Measurements from ENCODE around the gene MOCS2.
A peak's percentile ranks its signal among the peaks of the same experiment; 100 is the strongest.
"Not testable (repeated sequence)": the region's sequence is repeated elsewhere in the genome, so short reads cannot be mapped to it uniquely, and the experiment has no call there.

MOCS2 gene, protein sequence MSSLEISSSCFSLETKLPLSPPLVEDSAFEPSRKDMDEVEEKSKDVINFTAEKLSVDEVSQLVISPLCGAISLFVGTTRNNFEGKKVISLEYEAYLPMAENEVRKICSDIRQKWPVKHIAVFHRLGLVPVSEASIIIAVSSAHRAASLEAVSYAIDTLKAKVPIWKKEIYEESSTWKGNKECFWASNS

DNA sequence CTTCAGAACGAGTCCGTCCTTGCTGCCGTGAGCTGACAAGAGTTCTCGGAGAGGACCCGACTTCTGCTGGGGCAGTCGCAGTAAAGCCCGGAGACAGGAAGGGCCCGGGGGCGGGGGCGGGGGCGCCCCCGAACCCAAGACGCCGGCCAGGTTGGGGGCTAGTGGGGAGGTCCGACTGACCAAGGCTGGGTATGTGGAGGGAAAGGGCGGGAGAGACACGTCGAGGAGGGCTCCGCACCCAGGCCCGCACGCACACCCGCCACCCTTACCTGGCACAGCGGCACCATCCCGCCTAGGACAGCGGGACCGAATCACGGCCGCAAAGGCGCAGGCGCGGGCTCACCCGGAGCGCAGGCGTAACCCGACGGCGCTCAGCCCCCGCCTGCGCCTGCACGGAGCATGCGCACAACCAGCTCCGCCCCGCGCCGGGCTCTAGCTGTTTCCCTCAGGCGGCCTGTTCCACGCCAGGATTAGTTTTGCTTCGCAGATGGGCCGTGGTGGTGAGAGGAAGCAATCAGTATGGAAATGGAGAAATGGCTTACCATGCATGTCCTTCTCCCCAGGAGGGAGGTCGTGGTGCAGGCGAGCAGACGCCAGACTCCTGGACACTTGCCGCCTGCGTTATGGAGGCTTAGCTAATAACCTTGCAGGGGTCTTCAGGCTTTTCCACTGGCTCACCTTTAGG lies at the start of gene MOCS2:
MOCS2 (minus strand) TSS at position 315 of the 685 bp plus-strand sequence. CDS start 2,583 bp downstream, outside the sequence.
- peak; percentile 91 for DNase-seq

GRCh38 chr5:53151713-53152458 lies 42.3 kb upstream of the MOCS2 start:
- no peak for DNase-seq

DNA sequence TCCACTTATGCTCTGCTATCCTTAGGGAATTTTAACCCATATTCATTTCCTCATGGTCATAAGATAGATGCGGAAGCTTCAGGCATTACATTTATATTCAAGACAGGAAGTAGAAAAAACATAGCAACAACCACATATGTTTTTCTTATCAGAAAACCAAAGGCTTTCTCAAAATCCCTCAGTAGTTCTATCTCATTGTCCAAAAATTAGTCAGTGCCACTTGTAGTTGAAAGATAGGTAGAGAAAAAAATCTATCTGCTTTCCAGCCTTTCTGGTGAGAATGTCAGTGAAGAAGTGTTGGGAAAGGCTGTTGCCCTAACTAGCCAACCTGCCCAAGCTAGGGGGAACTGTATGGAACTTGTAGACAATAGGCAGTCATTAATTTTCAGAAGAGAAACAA lies 23.5 kb upstream of the MOCS2 start:
- no peak for DNase-seq

DNA sequence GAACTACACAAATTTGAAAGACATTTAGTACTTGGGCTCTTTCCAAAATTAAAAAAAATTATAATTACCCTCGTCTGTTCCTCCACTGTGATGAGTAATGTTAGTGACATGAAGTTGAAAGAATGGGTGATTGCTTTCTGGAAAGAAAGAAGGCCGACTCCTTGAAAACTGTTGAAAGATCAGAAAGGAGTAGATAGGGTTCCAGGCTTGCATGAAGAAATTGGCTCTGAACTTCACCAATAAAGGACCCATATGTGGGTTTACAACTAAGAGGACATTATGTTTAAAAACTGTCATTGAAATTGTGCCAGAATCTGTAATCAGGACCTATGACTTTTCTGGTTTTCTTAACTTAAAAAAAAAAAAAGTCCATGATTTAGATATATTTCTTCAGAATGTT lies 20.7 kb upstream of the MOCS2 start:
- no peak for DNase-seq

DNA sequence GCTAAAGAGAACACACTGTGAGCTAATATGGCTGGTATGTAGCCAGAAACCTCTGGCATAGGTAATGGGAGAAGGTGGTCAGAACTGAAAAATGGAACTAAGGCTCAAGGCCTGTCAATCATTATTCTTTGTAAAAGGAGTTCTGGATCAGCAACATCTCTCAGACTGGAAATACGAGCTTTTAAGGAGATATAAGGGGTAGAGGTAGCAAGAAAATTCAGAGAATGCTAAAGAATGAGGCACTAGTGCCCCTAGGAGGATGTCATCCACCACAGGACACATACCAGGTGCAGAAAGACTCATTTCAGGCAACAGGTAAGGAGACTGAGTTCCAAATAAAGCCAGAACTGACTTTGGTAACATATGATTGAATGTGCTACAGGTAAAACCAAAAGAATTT lies 18.9 kb upstream of the MOCS2 start:
- DNase-seq: no peak

GRCh38 chr5:53127107-53127506 lies 17.6 kb upstream of the MOCS2 start:
- no peak for DNase-seq

- no peak for DNase-seq
Measured at GRCh38 chr5:53126521-53126920, 17.0 kb upstream of the MOCS2 start.

- DNase-seq: no peak
Measured at GRCh38 chr5:53123702-53124101, 14.1 kb upstream of the MOCS2 start.

DNA sequence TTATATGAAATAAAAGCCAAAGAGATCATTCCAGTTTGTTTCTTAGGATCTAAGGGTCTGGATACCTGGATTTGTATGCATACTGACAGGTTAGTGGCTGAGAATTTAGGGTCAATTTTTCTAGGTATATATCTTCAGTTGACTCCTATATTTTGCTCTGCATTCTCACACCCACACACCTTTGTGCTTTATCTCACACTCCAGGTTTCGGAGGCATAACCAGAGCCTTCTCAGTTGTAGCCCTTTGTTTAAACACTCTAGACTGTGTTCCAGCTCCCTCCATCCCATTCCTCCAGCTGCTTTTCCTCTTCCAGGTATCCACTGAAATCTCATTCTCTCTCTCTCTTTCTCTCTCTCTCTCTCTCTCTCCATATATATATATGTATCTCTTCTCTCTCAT lies 10.6 kb upstream of the MOCS2 start:
- no peak for DNase-seq

GRCh38 chr5:53118879-53119278 lies 9.3 kb upstream of the MOCS2 start:
- no peak for DNase-seq

- DNase-seq: no peak
Measured at GRCh38 chr5:53116597-53116996, 7.0 kb upstream of the MOCS2 start.

DNA sequence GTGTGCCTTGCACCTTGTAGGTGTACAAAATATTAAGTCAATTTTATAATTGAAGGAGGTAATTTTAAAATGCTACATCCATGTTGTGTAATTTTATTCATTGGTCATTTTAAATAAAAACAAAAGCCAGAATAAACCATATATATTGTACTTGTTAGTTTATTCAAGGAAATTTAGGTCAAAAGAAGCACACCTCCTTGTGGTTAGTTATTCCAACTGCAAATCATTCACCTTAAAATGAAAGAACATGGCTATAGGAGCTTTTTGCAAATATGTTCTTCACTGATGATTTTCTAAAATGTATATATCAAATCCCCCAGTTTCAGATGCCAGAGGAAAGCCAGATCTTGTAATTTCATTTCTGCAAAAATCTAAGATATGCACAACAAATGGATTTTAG lies 5.4 kb upstream of the MOCS2 start:
- no peak for DNase-seq

GRCh38 chr5:53113947-53114346 lies 4.4 kb upstream of the MOCS2 start:
- no peak for DNase-seq

GRCh38 chr5:53112909-53113308 lies 3.4 kb upstream of the MOCS2 start:
- DNase-seq: no peak

DNA sequence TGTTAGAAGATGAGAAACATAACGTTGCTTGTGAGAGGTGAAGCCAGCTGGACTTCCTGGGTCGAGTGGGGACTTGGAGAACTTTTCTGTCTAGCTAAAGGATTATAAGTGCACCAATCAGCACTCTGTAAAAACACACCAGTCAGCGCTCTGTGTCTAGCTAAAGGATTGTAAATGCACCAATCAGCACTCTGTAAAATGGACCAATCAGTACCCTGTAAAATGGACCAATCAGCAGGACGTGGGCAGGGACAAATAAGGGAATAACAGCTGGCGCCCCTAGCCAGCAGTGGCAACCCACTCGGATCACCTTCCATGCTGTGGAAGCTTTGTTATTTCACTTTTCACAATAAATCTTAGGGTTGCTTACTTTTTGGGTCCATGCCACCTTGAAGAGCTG lies 2.8 kb upstream of the MOCS2 start:
- DNase-seq: not testable (repeated sequence)

GRCh38 chr5:53111139-53111538 lies 1.6 kb upstream of the MOCS2 start:
- DNase-seq: no peak

DNA sequence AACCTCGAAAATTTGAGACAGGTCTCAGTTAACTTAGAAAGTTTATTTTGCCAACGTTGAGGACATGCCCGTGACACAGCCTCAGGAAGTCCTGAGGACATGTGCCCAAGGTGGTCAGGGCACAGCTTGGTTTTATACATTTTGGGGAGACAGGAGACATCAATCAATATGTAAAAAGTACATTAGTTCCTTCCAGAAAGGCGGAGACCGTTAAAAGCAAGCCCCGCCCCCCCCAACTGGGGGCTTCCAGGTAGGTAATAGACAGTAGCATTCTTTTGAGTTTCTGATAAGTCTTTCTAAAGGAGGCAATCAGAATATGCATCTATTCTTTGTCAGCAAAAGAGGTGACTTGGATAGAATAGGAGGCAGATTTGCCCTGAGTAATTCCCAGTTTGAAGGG lies 599 bp upstream of the MOCS2 start:
- DNase-seq: no peak

DNA sequence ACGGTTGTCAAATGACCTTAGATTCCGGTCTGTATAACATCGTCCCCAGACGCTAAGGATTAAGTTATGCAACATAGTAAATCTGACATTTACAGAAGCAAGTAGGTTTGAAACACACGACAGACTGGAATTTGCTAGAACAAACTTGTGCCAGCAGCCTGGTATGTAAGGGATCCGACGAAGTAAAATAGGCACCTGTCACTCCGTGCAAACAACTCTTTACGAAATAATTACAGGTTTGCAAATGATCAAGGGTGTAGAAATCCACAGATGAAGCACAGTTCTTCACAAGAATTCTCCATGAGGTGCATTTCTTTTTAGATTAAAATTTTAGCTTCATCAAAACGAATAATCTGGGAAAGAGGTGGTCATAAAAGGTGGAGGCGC lies 508 bp downstream of the MOCS2 start:
- no peak for DNase-seq

- DNase-seq: no peak
Measured at GRCh38 chr5:53105611-53106300, 3.8 kb downstream of the MOCS2 start.

- no peak for DNase-seq
Measured at GRCh38 chr5:53100606-53101005, 9.0 kb downstream of the MOCS2 start.

GRCh38 chr5:53099546-53099945 lies 10.0 kb downstream of the MOCS2 start:
- no peak for DNase-seq

- peak; percentile 54 for DNase-seq
Measured at GRCh38 chr5:53095931-53096525, 13.5 kb downstream of the MOCS2 start.

DNA sequence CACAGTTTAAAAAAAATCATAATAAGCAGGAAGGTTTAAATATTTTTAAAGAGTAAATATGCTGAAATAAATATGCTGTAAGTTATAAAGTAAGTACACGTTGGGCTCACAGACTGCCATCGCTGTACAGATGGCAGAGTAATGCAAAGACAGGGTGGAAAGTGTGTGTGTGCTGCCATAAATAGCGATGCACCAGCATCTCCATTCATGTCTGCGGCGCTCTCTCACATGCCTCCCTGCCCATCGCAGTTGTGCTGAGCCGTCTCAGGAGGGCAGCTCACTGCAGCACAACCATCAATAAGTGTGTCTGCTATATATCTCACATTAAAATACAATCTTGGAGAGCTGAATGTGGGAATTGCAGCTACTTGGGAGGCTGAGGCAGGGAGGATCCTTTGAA lies 14.3 kb downstream of the MOCS2 start:
- DNase-seq: no peak

Measured in activated CD4-positive, CD25-positive, alpha-beta regulatory T cell treated with anti-CD3 and anti-CD28 coated beads, Interleukin-2, amount 50 U/mL, for 72 hours (primary cell).